NCI-H510A (cell line): ENCODE results near the gene CLDN9.

Experiments
- DNase-seq: peaks from one replicate; lab custom pipeline; 2025; lab: John Stamatoyannopoulos, UW

CLDN9 gene

DNA sequence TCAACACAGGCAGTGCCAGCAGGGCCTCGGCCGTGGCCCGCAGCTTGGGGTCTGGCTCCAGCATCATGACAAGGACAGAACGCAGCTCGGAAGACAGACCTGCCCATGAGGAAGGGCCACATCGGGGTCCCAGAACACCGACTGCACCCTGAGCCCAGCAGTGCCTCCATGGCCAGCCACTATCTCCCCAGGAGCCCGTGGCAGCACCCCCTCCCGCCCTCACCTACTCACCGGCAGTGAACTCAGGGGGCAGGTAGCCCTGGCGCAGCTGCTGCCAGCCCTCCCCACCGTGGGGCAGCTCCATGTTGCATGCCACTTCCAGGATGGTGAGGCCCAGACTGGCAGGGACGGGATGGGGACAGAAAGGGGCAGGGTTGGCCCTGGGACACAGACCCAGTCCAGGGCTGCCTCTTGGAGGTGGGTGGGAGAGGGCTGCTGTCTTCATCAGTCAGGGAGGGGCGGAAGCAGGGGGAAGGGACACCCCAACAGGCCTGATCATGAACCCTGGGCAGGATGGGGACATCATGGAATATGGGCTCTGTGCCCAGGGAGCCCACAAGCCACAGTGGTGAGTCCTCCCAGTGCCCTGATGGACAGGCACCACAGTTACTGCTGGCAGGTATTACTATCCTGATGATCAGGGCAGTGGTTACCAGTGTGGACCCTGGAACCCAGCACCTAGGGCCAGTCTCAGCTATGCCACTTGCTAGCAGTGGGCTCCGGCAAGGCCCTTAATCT, 38.2 kb upstream of the CLDN9 start:
- no peak for DNase-seq

DNA sequence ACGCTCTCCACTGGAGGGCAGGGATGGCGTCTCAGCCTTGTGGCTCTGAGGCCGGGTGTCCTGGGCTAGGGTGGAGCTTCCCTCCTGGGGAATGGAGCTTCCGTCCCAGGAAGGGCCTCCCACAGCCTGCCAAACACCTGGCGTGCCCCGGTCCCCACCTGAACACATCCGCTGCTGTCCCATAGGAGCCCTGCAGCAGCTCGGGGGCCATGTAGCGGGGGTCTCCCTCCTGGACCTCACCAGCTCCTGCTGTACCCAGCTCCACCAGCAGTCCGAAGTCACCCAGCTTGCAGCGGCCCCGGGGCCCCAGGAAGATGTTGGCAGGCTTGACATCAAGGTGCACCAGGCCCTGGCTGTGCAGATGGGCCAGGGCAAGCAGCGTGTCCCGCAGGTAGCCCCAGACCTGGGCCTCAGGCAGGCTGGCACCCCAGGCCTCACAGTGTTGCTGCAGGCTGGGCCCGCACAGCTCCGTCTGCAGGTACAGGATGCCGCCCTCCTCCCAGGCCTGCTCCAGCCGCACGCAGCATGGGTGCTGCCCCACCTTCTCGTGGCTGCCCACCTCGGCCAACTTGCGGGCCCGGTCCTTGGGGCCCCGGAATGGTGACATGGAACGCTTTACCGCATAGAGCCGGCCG, 37.4 kb upstream of the CLDN9 start:
- DNase-seq, result no peak

DNA sequence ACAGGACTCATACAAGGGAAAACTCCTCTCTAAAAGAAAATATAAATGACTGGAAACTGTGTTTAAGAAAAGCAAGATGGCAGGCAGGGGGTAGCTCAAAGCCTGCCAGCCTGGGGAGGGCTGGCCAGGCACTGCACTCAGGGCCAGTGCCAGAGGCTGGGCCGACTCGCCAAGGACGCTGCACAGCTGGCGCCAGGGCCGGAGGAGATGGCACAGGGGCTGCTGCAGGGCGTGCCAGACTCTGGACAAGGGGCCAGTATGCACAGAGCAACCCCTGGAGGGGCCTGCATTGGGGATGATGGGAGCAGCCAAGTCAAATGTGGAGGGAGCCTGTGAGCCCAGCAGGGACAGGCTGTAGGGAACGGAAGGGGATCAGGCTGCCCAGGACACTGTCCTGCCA, 36.5 kb upstream of the CLDN9 start:
- no peak for DNase-seq

DNA sequence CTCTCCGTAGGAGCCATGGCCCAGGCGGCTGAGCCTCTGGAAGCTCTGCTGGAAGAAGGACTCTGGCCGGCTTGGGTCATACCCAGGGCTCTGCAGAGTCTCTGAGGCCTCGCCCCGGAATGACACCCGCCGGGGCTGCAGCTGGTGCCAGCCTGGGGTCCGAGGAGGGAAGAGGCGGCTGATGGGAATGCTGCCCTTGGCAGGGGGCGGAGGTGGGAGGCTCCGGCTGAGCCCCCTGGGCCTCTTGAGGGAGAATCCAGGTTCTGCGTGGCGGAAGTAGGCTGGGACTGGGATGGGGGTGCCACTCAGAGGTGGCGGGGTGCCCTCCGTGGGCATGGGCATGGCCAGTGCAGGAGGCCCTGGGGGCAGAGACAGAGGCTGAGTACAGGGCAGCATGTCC, 36.0 kb upstream of the CLDN9 start:
- no peak for DNase-seq

DNA sequence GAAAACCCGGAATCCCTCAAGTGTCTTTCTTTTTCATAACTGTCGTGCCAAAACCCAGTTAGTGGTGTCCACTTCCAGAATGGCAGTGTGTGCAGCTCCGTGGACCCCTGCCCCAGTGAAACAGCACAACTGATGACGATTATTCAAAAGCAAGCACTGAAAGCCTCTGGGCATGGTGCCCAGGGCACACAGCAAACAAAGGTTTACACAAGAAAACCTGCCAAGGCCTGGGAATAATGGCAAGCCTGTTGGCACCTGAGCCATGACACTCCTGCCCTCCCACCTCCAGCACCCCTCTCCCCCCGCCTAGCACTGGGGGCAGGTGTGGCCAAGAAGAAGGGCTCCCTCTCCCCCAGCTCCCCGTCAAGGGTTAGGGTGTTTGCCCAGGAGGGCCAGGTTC, 35.3 kb upstream of the CLDN9 start:
- no peak for DNase-seq

DNA sequence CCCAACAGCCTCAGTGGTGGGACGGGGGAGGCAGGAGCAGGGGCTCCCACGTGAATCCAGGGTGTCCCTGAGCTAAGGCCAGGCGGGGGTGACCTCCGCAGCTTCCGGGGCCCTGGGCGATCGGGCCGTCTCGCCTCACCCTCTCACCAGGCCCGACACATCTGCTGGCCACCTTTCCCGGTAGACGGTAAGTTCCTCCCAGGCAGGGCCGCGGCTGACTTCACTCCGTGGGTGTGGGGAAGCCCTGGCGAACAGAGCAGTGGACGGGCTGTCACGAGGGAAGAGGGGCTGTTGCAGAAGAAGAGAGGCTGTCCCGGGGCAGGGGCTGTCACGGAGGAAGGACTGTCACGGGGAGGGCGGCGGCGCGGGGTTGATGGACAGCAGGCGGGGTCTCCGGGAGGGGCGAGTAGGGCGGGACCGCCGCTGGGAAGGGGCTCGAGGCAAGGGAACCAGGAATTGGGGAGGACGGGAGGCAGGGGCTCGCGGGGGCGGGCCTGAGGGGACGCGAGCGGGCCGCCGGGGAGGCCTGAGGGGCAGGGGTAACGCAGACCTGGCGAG, 33.0 kb upstream of the CLDN9 start:
- DNase-seq, result no peak

DNA sequence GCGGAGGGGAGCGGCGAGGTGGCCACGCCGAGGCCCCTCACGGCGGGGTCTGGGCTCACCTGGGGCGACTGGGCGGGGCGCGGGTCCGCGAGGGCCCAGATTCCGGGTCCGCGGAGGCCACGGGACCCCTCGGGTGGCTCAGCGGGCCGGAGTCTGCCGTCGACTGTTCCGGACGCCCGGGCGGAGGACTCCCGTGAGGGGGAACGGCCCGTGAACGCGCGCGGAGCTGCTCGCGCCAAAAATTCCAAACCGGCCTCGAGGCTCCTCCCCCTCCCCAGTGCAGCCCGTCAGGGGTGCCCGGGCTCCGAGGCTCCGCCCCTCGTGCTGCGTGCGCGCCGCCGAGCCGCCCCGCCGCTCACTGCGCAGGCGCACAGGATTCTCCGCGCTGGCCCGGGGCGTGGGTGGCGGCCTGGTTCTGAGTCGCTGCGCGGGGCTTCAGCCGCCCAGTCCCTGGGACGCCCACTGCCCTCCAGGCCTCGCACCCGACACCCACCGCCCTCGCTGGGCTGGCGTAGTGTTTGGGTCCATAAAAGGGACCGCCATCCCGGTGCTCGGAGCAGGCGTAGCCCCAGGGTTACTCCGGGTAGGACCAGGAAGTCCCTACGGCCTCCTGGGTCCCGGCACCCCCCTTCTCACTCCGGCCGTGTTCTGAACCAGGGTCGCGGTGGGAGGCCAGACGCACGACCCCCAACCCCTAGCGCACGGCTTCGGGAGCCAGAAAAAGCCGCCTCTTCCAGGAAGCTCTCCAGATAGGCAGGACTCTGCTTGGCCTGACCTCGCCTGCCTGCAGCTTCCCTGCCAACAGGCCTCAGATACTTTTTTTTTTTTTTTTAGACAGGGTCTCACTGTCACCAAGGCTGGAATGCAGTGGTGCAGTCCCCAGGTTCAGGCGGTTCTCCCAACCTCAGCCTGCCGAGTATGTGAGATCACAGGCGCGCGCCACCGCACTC, 32.2 kb upstream of the CLDN9 start, which contains the start of gene PKMYT1:
Gene PKMYT1, minus strand, starts transcription at position 220 of the 950 bp plus-strand sequence. CDS start 789 bp downstream, outside the sequence.
- DNase-seq, result peak; percentile 62

DNA sequence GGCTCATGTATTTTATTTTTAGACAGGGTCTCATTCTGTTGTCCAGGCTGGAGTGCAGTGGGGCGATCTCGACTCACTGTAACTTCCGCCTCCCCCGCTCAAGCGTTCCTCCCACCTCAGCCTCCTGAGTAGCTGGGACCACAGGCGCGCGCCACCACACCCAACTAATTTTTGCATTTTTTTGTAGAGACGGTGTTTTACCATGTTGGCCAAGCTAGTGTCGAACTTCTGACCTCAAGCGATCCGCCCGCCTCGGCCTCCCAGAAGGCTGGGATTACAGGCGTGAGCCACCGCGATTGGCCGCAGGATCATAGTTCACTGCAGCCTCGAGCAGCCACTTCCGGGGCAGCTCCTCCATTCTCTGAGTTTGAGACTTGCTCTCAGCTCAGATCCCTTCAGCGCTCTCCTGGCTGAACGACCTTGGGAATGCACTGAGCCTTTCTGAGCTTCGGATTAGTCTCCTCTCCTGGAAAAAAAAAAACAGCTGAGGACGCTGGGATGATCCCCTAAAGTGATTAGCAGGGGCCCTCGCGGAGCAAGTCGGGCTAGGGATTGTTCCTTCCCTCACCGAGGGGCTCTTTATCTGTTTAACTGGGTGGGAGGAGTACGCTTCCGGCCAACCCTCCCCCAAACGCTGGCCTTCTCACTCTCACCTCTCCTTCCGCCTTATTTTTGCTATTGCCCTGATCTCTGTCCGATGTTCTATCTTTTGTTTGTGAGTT, 31.4 kb upstream of the CLDN9 start:
- DNase-seq, result no peak

DNA sequence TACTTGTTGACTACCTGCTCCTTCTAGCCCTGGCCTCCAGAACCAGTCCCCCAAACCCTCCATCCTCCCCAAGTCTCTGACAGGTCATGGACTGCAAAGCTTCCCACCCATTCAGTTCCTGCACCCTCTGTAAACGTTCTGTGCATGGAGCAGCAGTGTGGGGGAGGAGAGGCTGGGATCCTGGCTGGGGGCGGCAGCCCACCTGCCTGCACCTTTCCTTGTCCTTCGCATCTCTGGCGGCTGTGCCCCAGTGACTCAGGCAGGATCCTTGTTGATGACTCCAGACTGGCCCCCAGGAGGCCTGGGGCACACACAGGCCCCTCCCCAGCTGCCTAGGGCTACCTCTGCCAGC, 30.8 kb upstream of the CLDN9 start:
- no peak for DNase-seq

DNA sequence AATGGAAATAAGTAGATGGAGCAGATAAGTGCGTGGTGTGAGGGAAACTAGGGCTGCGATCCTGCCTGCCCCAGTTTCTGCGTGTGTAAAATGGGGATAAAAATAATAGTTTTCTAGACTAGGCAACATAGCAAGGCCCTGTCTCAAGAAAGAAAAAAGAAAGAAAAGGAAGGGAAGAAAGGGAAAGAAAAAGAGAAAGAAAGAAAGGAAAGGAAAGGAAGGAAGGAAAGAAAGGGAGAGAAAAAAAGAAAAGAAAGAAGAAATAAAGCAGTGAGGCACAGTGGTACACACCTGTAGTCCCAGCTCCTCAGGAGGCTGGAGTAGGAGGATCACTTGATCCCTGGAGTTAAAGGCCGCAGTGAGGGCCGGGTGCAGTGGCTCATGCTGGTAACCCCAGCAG, 30.3 kb upstream of the CLDN9 start:
- no peak for DNase-seq

DNA sequence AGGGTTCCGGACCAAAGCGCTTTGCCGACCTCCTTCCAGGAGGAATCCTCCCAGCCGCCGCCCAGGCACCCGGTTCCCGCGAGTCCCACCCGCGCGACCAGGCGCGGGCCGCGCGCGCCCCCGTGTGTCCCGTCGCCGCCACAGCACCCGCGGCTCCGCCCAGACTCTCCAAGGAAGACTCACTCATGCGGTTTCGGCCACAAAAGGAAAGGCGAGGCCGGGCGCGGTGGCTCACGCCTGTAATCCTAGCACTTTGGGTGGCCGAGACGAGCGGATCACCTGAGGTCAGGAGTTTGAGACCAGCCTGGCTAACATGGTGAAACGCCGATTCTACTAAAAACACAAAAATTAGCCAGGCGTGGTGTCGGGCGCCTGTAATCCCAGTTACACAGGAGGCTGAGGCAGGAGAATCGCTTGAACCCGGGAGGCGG, 29.0 kb upstream of the CLDN9 start:
- DNase-seq, result no peak

DNA sequence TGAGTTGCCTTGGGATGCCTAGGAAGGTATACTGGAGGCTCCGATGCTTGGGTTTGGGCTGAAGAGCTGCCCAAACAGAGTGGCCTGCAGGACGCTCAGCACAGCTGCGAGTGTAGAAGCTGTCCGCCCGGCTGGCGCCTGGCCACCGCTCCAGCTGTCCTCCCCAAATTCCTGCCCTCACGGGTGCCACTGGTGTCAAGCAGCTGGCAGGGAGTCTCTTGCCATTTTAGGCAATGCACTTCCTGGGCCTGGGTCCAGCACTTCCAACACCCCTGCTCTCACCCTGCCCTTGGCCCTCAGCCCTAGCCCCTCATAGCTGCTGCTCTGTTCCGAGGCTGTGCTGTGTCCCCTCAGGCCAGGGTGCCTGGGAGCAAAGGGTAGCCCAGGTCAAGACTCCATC, 27.3 kb upstream of the CLDN9 start:
- no peak for DNase-seq

DNA sequence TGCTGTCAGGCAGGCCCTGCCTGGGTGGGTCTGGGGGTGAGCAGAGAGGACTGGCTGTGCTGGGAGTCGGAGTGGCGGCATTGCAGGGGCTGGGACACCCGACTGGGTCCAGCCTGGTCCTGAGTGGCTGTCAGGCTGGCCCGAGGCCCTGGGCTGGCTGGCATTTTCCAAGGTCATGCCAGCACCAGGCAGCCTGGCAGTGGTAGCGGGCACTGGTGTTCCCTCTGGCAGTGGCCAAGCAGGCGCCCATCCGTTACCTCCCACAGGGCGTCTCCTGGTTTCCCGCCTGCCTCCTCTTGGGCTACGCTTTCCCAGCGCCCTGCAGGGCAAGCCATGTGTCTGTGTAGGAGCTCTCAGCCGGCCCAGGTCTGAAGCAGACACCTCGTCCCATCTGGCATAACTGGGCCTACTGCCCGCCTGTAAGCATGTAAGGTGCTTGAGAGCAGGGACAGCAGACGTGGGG, 26.8 kb upstream of the CLDN9 start:
- DNase-seq, result no peak

DNA sequence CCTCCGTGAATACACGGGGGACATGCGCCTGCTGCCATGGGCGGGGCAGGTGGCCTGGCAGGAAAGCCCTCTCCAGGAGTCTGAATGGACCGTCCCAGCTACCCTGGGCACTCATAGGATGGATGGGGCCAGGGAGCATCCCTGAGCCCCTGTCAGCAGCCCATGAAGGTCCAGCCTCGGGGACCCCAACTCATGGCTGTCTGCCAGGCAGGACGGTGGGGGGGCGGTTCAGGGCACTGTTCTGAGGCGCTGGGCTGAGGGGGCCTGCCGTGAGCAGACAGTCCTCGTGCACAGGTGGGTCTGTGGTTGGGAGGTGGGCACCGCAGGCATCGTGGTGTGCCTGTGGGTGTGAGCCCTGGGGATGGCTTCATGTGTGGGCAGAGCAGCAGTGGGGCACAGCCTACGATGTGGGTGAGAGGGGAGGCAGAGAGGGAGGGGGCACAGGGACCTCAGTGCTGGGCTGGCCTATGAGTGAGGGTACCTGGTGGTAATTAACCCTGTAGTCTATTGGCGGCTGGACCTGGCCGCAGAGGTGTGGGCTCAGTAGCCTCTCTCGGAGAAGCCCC, 26.0 kb upstream of the CLDN9 start:
- DNase-seq, result no peak

DNA sequence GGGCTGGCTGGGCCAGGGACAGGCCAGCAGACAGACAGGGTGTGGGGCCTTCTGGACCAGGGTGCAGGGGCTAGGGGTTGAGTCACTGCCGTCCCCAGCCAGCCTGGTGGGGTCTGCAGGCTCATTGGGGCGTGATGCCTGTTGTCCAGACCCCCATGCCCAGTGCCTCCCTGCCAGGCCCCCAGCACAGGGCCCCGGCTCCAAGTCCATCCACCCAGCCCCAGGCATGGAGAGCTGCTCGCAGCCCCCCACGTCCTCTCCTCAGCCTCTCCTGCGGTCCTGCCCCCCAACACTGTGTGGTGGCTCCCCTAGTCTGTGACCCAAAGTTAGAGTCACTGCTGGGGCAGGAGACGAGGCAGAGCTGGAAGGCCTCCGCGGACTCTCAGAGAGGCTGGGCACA, 25.4 kb upstream of the CLDN9 start:
- no peak for DNase-seq

DNA sequence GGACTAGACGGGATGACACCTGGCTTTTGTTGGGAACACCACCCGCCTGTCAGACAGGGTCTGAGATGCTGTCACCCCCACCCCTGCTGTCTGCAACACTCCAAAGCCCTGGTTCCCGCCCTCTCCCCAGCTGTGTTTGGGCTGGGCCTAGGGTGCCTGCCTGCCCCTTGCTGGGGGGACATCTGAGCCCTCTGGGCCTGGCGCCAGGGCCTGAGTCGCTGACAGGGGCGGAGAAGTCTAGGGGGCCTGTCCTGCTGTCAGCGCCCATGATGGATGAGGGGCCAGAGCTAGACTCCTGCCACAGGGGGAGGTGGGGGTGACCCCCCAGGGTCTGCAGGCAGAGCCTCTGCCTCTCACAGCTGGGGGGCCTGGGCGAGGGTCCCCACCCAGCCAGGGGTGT, 24.9 kb upstream of the CLDN9 start:
- DNase-seq, result no peak

DNA sequence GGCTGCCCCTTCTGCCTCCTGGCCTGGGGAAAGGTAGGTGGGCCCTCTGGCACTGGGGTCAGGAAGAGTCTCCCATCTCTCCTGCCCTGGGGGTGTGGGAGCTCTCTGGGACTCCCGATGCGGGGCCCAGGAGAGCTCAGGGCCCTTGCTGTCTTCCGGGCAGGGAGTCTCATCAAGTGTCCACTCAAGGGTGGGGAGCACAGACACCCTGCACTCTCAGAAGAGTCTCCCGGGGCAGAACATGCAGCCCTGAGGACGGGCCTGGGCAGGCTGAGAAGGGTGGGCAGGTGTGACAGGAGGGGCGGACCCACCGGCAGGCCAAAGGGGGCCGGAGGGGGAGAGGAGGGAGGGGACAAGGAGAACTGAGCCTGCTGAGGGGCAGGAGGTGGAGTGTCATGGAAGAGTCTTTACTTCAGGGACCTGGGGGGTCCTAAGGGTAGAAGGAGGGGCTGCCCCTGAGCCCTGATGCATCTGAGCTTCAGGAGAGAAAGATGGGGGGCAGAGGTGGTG, 24.1 kb upstream of the CLDN9 start:
- no peak for DNase-seq

DNA sequence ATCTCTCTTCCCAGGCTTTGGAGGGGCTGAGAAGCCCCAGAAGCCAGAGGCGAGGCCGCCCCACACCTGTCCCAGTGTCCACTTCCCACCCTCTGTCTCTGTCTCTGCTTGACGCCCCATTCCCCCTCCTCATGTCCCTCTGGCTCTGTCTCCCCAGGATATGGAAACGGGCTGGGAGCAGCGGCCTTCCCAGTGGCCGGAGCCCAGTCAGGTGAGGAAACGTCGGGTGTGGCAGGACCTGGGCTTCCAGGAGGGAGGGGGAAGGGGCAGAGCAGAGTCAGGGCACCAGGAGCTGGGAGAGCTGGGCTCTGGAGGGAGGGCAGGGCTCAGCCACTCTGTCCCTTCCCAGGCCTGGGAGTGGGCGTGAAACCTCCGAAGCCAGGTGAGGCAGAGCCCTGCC, 21.8 kb upstream of the CLDN9 start:
- DNase-seq, result no peak

DNA sequence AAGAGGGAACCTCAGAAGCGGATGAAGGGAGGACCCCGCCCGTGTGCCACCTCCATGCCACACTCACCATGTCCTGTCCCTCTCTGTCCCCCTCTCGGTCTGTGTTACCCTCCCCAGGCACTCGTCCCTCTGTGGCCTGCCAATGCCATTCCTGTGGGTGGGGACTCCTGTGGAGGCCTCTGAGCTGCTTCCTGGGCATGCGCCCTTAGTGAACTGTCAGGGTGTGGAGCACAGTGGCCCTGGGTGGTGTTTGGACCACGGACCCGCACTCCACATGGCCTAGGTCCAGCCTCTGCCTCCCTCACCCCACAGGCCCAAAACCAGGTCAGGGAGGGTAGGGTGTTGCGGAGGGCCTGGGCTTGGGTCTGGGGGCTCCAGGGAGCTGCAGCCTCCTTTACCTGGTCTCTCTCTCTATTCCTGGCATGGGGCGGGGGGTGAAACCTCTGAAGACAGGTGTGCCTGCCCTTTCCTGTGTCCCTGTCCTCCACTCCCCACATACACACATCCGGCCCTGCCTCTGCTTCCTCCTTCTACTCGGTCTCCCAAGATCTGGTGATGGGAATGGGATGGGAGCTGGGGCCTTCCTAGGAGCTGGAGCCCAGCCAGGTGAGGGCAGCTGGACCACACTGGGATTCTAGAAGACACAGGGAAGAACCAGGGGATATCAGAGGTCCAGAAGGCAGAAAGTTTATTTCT, 21.0 kb upstream of the CLDN9 start:
- DNase-seq, result no peak

DNA sequence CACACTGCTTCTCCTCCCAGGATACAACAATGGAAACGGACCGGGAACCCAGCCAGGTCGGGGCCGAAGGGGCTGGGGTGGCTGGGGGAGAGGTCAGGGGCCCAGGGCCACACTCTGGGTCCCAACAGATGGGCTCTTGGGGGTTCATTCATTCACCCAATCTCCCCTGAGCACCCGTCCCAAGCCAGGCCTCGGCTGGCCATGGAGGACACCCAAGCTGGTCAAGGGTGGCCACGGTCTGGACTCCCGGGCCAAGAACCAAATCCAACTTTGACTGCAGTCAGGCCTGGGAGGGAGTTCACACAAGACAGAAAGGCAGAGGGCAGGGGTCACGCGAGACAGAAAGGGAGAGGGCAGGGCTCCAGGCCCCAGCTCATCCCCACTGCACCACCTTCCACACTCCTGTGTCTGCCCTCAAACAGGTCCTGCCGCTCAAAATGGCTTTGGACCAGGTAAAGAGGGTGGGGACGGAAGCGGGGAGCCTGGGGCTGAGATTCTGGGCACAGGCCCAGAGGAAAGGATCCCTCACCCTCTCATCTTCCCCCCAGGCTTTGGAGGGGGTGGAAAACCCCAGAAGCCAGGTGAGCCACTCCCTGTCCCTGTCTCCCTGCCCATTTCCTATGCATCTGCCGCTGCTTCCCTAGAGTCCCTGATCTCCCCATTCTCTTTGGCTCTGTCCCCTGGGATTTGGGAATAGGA, 20.2 kb upstream of the CLDN9 start:
- no peak for DNase-seq
